HEK293 (cell line): Measurements from ENCODE around the gene MOCS2.

Source experiments
- CTCF ChIA-PET: fragments of 350-600 bp; formaldehyde crosslinking; extraction: SDS; loops from one replicate; lab custom pipeline; 2021; ENCODE audit warnings: antibody characterized with exemption; lab: Yijun Ruan, JAX
- POLR2A ChIA-PET: fragments of 300-600 bp; formaldehyde crosslinking; extraction: SDS; loops from one replicate; lab custom pipeline; 2020; ENCODE audit warnings: antibody characterized with exemption, inconsistent platforms; lab: Yijun Ruan, JAX
- H3K27ac ChIP-seq: fragments of 200-500 bp; sonication (Bioruptor generic); 2 replicates; pipeline ENCODE4 v1.5.1; 2014; ENCODE audit warnings: low read depth, low read length, control low read depth, inconsistent platforms; ENCODE audit errors: extremely low read depth
- H3K36me3 ChIP-seq, 2 experiments: fragments of 200-500 bp in 1 of 2; sonication (Bioruptor generic) in 1 of 2; 1 replicate in 1 of 2; 2 replicates in 1 of 2; pipeline ENCODE4 v1.5.1; 2014 to 2017; ENCODE audit warnings: inconsistent platforms in 2 of 2, low read length in 2 of 2; ENCODE audit not compliant: control insufficient read depth in 2 of 2, insufficient read depth in 1 of 2
- H3K4me1 ChIP-seq: fragments of 200-500 bp; sonication (Bioruptor generic); 2 replicates; pipeline ENCODE4 v1.5.1; 2014; ENCODE audit warnings: mild to moderate bottlenecking, low read length, inconsistent platforms; ENCODE audit not compliant: control insufficient read depth, insufficient read depth
- H3K4me3 ChIP-seq: 2 replicates; pipeline ENCODE4 v1.5.1; 2011; ENCODE audit warnings: low read depth, mild to moderate bottlenecking, control low read depth, low read length, moderate library complexity
- H3K9me3 ChIP-seq: fragments of 200-500 bp; sonication (Bioruptor generic); 2 replicates; pipeline ENCODE4 v1.5.1; 2014; ENCODE audit warnings: low read depth, low read length, inconsistent platforms; ENCODE audit not compliant: control insufficient read depth, insufficient read depth
- EGR2 ChIP-seq: fragments of 450-650 bp; formaldehyde crosslinking; IDR thresholded peaks from 2 replicates; pipeline ENCODE4 v1.5.1; 2016; ENCODE audit warnings: low read depth, missing biosample characterization, missing genetic modification characterization
- GLI2 ChIP-seq: fragments of 450-650 bp; formaldehyde crosslinking; IDR thresholded peaks from 2 replicates; pipeline ENCODE4; 2017; ENCODE audit warnings: missing biosample characterization, missing genetic modification characterization, low read depth, borderline replicate concordance
- KLF10 ChIP-seq: fragments of 450-650 bp; IDR thresholded peaks from 2 replicates; pipeline ENCODE4 v1.5.1; 2018; ENCODE audit warnings: missing biosample characterization, mild to moderate bottlenecking, missing genetic modification characterization
- KLF7 ChIP-seq: fragments of 450-650 bp; formaldehyde crosslinking; IDR thresholded peaks from 2 replicates; pipeline ENCODE4 v1.5.1; 2016; ENCODE audit warnings: missing biosample characterization, missing genetic modification characterization, borderline replicate concordance
- KLF9 ChIP-seq: fragments of 450-650 bp; formaldehyde crosslinking; IDR thresholded peaks from 2 replicates; pipeline ENCODE4 v1.5.1; 2016; ENCODE audit warnings: missing biosample characterization, missing genetic modification characterization, low read depth
- RBAK ChIP-seq: fragments of 450-650 bp; formaldehyde crosslinking; IDR thresholded peaks from 2 replicates; pipeline ENCODE4 v1.5.1; 2016; ENCODE audit warnings: missing biosample characterization, missing genetic modification characterization
- YY2 ChIP-seq: fragments of 450-650 bp; formaldehyde crosslinking; IDR thresholded peaks from 2 replicates; pipeline ENCODE4 v1.5.1; 2016; ENCODE audit warnings: missing biosample characterization, missing genetic modification characterization
- ZBTB48 ChIP-seq: fragments of 450-650 bp; formaldehyde crosslinking; IDR thresholded peaks from 2 replicates; pipeline ENCODE4 v1.5.1; 2016; ENCODE audit warnings: missing biosample characterization, missing genetic modification characterization
- ZIC2 ChIP-seq: fragments of 450-650 bp; formaldehyde crosslinking; IDR thresholded peaks from 2 replicates; pipeline ENCODE4 v1.5.1; 2016; ENCODE audit warnings: missing biosample characterization, missing genetic modification characterization
- ZNF184 ChIP-seq: fragments of 450-650 bp; IDR thresholded peaks from 2 replicates; pipeline ENCODE4 v1.5.1; 2018; ENCODE audit warnings: missing biosample characterization, mild to moderate bottlenecking, missing genetic modification characterization
- ZNF292 ChIP-seq: fragments of 450-650 bp; formaldehyde crosslinking; IDR thresholded peaks from 2 replicates; pipeline ENCODE4 v1.5.1; 2016; ENCODE audit warnings: low read depth, missing biosample characterization, missing genetic modification characterization, borderline replicate concordance
- ZNF324 ChIP-seq: fragments of 450-650 bp; formaldehyde crosslinking; IDR thresholded peaks from 2 replicates; pipeline ENCODE4 v1.5.1; 2016; ENCODE audit warnings: missing biosample characterization, missing genetic modification characterization
- ZNF501 ChIP-seq: fragments of 450-650 bp; formaldehyde crosslinking; IDR thresholded peaks from 2 replicates; pipeline ENCODE4 v1.5.1; 2016; ENCODE audit warnings: missing biosample characterization, missing genetic modification characterization
- ZNF530 ChIP-seq: fragments of 450-650 bp; formaldehyde crosslinking; IDR thresholded peaks from 2 replicates; pipeline ENCODE4 v1.5.1; 2016; ENCODE audit warnings: low read depth, missing biosample characterization, missing genetic modification characterization
- ZNF600 ChIP-seq: fragments of 450-650 bp; formaldehyde crosslinking; IDR thresholded peaks from 2 replicates; pipeline ENCODE4 v1.5.1; 2016; ENCODE audit warnings: missing biosample characterization, missing genetic modification characterization
- ZNF658 ChIP-seq: fragments of 450-650 bp; formaldehyde crosslinking; IDR thresholded peaks from 2 replicates; pipeline ENCODE4; 2016; ENCODE audit warnings: missing biosample characterization, missing genetic modification characterization
- ZNF777 ChIP-seq: fragments of 450-650 bp; formaldehyde crosslinking; IDR thresholded peaks from 2 replicates; pipeline ENCODE4 v1.5.1; 2017; ENCODE audit warnings: missing biosample characterization, missing genetic modification characterization, borderline replicate concordance
- ZNF791 ChIP-seq: fragments of 450-650 bp; formaldehyde crosslinking; IDR thresholded peaks from 2 replicates; pipeline ENCODE4 v1.5.1; 2016; ENCODE audit warnings: missing biosample characterization, missing genetic modification characterization
- TF ChIP-seq, protein P1 (sequence below): fragments of 450-650 bp; formaldehyde crosslinking; IDR thresholded peaks from 2 replicates; pipeline ENCODE4 v1.5.0; 2017; ENCODE audit warnings: missing biosample characterization, missing genetic modification characterization, borderline replicate concordance
- TF ChIP-seq, protein P2 (sequence below): fragments of 450-650 bp; formaldehyde crosslinking; IDR thresholded peaks from 2 replicates; pipeline ENCODE4 v1.5.1; 2016; ENCODE audit warnings: missing biosample characterization, missing genetic modification characterization
- TF ChIP-seq, protein P3 (sequence below): fragments of 450-650 bp; formaldehyde crosslinking; IDR thresholded peaks from 2 replicates; pipeline ENCODE4 v1.5.1; 2016; ENCODE audit warnings: missing biosample characterization, missing genetic modification characterization, low read depth
- TF ChIP-seq, protein P4 (sequence below): fragments of 450-650 bp; formaldehyde crosslinking; IDR thresholded peaks from 2 replicates; pipeline ENCODE4 v1.5.1; 2016; ENCODE audit warnings: missing biosample characterization, missing genetic modification characterization

MOCS2 gene

DNA sequence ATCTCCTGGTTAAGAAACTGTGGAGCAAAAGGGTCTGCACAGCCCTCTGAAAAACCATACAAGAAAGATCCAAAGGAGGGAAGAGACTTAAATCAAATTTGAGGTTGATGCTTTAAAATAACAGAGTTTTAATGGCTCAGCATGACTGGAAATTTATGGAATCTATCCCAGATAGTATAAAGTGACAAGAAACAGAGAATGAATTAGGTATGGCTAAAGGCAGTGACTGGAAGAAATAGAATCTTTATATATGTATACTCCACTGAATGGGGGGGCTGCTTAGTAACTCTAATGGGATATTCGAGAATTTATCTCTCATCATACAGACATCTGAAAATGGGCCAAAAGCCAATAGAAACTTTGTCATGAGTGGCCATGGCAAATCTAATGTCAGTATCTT, 17.6 kb upstream of the MOCS2 start (continued):
- TF ChIP-seq ZNF324 (tag by site-specific recombination) (no peak), ZNF600 (tag by site-specific recombination) (no peak)
- TF ChIP-seq, all 188 proteins: peak for 0

DNA sequence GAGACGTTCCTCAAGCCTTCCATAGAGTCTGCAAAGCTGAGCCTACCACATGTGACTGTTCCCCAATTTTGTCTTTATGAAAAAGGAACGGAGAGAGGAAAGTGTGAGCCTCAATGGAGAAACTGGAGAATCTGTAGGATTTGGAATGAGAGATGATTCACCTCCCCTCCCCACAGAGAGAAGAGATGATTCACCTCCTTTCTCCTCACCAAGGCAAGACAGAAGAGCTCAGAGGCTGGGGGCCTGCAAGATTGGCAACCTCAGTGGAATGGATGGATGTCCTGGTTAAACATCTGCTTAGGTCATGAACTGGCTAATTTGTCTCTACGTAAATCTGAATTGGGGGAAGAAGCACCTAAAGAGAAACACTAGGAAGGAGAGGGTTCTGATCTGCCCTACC, 17.0 kb upstream of the MOCS2 start:
- ChIA-PET POLR2A (no interaction called here), CTCF (interaction anchor here (0.7 to 0.9 kb wide), 2 partner anchors 13 to 182 kb away, joined by 3 read pairs; no protein-coding TSS in a partner anchor)
- no peak overlapping the region for H3K4me3 ChIP-seq
- no peaks in the 10 kb centered on the region for H3K9me3 ChIP-seq
- no peak overlapping the region for H3K27ac ChIP-seq
- TF ChIP-seq ZNF501 (no peak), RBAK (tag by site-specific recombination) (no peak), ZNF530 (tag by site-specific recombination) (no peak), KLF9 (tag by site-specific recombination) (no peak), ZNF777 (no peak), YY2 (tag by site-specific recombination) (no peak), GLI2 (tag by site-specific recombination) (no peak), ZNF658 (tag by site-specific recombination) (no peak), KLF10 (tag by site-specific recombination) (no peak), EGR2 (no peak), ZNF292 (tag by site-specific recombination) (no peak), ZNF791 (tag by site-specific recombination) (no peak), ZIC2 (no peak), ZBTB48 (tag by site-specific recombination) (no peak), KLF7 (tag by site-specific recombination) (no peak), ZNF184 (no peak)
- TF ChIP-seq, protein P1, sequence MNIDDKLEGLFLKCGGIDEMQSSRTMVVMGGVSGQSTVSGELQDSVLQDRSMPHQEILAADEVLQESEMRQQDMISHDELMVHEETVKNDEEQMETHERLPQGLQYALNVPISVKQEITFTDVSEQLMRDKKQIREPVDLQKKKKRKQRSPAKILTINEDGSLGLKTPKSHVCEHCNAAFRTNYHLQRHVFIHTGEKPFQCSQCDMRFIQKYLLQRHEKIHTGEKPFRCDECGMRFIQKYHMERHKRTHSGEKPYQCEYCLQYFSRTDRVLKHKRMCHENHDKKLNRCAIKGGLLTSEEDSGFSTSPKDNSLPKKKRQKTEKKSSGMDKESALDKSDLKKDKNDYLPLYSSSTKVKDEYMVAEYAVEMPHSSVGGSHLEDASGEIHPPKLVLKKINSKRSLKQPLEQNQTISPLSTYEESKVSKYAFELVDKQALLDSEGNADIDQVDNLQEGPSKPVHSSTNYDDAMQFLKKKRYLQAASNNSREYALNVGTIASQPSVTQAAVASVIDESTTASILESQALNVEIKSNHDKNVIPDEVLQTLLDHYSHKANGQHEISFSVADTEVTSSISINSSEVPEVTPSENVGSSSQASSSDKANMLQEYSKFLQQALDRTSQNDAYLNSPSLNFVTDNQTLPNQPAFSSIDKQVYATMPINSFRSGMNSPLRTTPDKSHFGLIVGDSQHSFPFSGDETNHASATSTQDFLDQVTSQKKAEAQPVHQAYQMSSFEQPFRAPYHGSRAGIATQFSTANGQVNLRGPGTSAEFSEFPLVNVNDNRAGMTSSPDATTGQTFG: no peak
- TF ChIP-seq, protein P2, sequence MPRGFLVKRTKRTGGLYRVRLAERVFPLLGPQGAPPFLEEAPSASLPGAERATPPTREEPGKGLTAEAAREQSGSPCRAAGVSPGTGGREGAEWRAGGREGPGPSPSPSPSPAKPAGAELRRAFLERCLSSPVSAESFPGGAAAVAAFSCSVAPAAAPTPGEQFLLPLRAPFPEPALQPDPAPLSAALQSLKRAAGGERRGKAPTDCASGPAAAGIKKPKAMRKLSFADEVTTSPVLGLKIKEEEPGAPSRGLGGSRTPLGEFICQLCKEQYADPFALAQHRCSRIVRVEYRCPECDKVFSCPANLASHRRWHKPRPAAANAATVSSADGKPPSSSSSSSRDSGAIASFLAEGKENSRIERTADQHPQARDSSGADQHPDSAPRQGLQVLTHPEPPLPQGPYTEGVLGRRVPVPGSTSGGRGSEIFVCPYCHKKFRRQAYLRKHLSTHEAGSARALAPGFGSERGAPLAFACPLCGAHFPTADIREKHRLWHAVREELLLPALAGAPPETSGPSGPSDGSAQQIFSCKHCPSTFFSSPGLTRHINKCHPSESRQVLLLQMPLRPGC (tag by site-specific recombination): no peak
- TF ChIP-seq, protein P3, sequence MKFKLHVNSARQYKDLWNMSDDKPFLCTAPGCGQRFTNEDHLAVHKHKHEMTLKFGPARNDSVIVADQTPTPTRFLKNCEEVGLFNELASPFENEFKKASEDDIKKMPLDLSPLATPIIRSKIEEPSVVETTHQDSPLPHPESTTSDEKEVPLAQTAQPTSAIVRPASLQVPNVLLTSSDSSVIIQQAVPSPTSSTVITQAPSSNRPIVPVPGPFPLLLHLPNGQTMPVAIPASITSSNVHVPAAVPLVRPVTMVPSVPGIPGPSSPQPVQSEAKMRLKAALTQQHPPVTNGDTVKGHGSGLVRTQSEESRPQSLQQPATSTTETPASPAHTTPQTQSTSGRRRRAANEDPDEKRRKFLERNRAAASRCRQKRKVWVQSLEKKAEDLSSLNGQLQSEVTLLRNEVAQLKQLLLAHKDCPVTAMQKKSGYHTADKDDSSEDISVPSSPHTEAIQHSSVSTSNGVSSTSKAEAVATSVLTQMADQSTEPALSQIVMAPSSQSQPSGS (tag by site-specific recombination): no peak
- TF ChIP-seq, protein P4, sequence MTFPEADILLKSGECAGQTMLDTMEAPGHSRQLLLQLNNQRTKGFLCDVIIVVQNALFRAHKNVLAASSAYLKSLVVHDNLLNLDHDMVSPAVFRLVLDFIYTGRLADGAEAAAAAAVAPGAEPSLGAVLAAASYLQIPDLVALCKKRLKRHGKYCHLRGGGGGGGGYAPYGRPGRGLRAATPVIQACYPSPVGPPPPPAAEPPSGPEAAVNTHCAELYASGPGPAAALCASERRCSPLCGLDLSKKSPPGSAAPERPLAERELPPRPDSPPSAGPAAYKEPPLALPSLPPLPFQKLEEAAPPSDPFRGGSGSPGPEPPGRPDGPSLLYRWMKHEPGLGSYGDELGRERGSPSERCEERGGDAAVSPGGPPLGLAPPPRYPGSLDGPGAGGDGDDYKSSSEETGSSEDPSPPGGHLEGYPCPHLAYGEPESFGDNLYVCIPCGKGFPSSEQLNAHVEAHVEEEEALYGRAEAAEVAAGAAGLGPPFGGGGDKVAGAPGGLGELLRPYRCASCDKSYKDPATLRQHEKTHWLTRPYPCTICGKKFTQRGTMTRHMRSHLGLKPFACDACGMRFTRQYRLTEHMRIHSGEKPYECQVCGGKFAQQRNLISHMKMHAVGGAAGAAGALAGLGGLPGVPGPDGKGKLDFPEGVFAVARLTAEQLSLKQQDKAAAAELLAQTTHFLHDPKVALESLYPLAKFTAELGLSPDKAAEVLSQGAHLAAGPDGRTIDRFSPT (tag by site-specific recombination): no peak
- no peaks in the 10 kb centered on the region for H3K4me1 ChIP-seq
- no peaks in the 10 kb centered on the region for H3K36me3 ChIP-seq
